Inferior parietal cortex (tissue), 1 donor: ENCODE results near the gene HSPA12B.

Experiments
- DNase-seq: peaks from one replicate; pipeline ENCODE4 v3.0.0-alpha.2; 2016; ENCODE audit errors: extremely low spot score

Gene HSPA12B

GRCh38 chr20:3732327-3733118 is at the start of gene HSPA12B:
Gene HSPA12B, plus strand, starts transcription at chr20:3732685. Its CDS starts 5,990 bp downstream, at chr20:3738675.
- no peak for DNase-seq

GRCh38 chr20:3685341-3685740 is 47.1 kb upstream of the HSPA12B start:
- DNase-seq: no peak

GRCh38 chr20:3686421-3686820 is 46.1 kb upstream of the HSPA12B start:
- DNase-seq: no peak

GRCh38 chr20:3686867-3687321 is 45.6 kb upstream of the HSPA12B start:
- peak; percentile 54 for DNase-seq

GRCh38 chr20:3687655-3688054 is 44.8 kb upstream of the HSPA12B start:
- DNase-seq: peak; percentile 54

GRCh38 chr20:3689978-3690377 is 42.5 kb upstream of the HSPA12B start:
- no peak for DNase-seq

- no peak for DNase-seq
These were observed 42.1 kb upstream of the HSPA12B start for GRCh38 chr20:3690413-3690812.

- no peak for DNase-seq
These were observed 41.2 kb upstream of the HSPA12B start for GRCh38 chr20:3691306-3691705.

- no peak for DNase-seq
These were observed 40.6 kb upstream of the HSPA12B start for GRCh38 chr20:3691897-3692296.

- DNase-seq: no peak
These were observed 39.7 kb upstream of the HSPA12B start for GRCh38 chr20:3692706-3693294.

GRCh38 chr20:3693376-3693775 is 39.1 kb upstream of the HSPA12B start:
- DNase-seq: no peak

GRCh38 chr20:3694864-3695263 is 37.6 kb upstream of the HSPA12B start:
- no peak for DNase-seq

GRCh38 chr20:3696200-3696599 is 36.3 kb upstream of the HSPA12B start:
- DNase-seq: no peak

GRCh38 chr20:3696745-3697587 is 35.5 kb upstream of the HSPA12B start:
- DNase-seq: no peak

GRCh38 chr20:3697588-3698305 is 34.7 kb upstream of the HSPA12B start:
- no peak for DNase-seq

- DNase-seq: no peak
These were observed 33.9 kb upstream of the HSPA12B start for GRCh38 chr20:3698591-3699001.

- no peak for DNase-seq
These were observed 33.4 kb upstream of the HSPA12B start for GRCh38 chr20:3699037-3699436.

GRCh38 chr20:3701061-3701998 is 31.2 kb upstream of the HSPA12B start:
- DNase-seq: no peak

GRCh38 chr20:3702611-3703391 is 29.7 kb upstream of the HSPA12B start:
- no peak for DNase-seq

GRCh38 chr20:3704087-3704486 is 28.4 kb upstream of the HSPA12B start:
- no peak for DNase-seq
